ENCODE results near the gene BUD23. TPM values are rescaled to one million over a fixed set of nuclear protein-coding genes. Genes with fewer than 3 reads are reported as not detected.
"Not testable (repeated sequence)": the region's sequence is repeated elsewhere in the genome, so short reads cannot be mapped to it uniquely, and the experiment has no call there.

The BUD23 gene
- polyA plus RNA-seq, 3 donors, result 82.1 to 105 (median 96.3) TPM

DNA sequence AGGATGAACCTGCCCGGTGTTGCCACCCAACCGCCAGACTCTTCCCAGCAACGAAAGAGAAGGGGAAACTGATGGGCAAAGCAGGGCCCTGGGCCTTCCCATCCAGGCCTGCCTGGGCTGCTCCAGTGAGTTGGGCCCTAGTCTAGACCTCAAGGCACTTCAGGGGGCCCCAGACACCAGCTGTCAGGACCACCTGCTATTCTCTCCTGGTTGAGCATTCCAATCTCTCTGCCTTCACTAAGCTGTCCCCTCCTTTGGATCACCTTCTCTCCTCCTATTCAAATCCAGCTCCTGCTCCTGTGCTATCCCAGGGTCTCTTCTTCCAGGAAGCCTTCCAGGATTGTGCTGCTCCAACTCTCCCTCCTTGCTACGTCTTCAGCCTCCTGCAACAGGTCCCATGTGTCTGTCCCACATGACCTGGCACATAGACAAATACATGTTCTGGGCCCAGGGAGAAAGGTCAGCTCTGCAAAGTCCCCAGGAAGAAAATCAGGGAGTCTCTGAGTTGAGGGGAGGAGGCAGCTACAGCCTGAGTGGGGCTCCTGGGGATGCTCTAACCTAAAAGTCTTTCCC is 33.0 kb downstream of the BUD23 start:
- DNase-seq, result no peak

DNA sequence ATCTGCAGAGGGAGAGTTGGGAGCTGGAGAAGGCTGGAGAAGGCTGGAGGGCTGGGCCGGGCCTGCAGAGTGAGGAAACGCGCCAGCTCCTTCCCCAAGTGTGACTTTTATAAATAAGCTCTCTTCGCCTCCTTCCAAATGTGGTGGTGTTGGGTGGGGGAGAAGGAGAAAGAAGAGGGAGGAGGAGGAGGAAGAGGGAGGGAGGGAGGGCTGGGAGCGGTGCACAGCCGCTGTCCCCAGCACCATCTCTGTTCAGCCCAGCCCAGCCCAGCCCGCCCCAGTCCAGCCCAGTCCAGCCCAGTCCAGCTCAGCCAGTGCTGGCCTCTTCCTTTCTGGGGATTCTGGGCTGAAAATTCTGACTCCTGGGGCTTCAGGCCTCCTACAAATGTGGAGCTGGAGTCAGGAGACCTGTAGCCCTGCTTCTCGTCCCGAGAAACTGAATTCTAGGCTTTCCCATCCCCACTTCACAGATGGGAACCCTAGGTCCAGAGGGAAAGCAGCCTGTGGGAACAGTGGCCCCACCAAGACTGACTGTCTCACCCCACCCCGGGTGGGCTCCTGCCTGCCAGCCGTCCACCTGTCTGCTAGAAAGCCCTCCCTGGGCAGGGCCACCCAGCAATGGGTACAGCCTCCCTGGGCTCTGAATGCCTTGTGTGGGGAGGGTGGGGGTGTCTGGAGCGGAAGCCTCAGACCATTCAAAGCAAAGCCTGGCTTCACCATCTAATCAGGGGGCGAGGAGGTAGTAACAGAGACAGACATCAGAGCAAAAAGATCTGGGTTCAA is 33.8 kb downstream of the BUD23 start:
- no peak for DNase-seq

DNA sequence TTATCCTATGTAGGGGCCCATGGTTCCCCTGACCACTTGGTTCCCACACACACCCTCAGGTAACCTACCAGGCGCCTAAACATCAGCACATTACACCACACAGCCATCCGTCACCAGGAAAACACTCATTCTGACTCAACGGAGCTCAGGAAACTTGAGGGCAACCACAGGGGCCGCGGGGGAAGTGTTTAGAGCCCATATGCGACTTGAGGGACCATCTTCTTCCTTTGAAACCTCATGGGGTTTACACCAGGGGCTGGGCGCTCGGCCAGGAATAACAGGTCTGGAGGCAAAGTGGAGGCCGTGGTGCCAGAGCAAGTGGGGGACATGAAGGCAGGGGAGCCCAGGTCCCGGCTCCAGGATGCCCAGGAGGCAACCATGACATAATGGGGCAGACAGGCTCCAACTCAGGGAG is 34.6 kb downstream of the BUD23 start:
- no peak for DNase-seq

DNA sequence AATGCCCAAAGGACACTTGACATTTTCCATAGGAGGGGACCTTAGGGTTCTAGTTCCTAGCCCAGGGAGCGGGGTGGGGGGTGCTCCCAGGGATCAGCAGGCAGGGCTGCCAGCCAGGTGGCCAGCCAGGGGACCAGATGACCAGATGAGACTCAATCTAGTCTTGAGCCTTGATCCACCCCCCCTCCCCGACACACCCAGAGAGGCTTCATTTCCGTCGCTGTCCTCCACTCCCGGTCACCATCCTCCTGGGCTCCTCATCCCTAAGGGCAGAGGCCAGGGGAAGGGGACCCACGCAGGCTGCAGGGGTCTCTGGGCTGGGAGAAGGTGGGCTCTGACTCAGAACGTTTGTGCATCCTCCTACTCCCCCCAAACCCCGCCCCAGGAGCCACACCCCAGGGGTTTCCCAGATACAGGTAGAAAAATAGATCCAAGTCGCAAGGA is 35.1 kb downstream of the BUD23 start:
- DNase-seq, result no peak

DNA sequence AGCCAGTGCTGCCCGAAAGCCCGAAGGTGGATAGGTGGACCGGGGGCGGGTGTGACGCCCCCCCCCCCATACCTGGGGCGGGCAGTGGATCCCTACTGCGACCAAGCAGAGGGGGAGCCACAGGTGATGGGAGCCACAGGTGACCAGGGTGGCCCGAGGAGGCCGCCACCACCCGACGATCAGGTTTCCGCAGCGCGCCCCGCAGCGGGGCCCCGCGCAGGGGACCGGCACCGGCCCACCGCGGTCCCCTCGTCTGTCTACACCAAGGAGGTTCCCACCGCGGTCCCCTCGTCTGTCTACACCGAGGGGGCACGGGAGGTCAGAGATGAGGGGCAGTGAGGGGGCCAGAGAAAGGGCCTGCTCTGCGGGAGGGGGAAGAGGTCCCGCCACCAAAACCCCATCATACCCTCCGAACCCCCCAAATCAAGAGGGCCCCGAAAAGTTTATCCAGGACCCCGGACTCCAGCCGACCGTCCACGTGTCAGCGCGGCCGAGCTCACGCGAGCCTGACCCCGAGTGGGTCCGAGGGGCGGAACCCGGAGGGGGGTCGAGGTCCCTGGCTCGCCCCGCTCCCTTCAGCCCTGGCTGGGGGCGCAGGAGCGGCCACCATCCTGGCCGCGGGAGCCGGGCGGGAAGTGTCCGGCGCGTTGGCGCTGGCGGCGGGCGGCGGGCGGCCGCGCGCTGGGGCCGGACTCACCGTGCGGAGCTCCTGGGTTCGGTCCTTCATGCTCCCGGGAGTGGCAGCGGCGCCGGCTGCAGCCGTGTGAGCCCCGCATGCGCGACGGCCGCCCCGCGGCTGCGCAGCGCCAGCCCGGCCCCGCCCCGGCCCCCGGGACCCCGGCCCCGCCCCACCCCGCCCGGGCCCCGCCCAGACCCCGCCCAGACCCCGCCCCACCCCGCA is 35.8 kb downstream of the BUD23 start, which contains the start of gene STX1A:
Gene STX1A (minus strand): TSS at position 765 of the 901 bp plus-strand sequence. CDS start 38 bp downstream, at position 727.
- no peak for DNase-seq

DNA sequence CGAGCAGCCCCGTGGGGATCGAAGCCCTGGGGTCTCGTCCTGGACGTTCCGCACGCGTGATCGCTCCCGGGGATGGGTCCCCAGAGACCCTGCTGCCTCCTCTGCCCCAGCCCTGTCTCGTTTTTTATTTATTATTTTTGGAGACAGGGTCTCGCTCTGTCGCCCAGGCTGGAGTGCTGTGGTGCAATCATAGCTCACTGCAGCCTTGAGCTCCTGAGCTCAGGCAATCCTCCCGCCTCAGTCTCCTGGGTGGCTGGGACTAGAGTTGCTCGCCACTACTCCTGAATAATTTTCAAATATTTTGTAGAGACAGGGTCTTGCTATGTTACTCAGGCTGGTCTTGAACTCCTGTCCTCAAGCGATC is 36.4 kb downstream of the BUD23 start:
- DNase-seq, result no peak

DNA sequence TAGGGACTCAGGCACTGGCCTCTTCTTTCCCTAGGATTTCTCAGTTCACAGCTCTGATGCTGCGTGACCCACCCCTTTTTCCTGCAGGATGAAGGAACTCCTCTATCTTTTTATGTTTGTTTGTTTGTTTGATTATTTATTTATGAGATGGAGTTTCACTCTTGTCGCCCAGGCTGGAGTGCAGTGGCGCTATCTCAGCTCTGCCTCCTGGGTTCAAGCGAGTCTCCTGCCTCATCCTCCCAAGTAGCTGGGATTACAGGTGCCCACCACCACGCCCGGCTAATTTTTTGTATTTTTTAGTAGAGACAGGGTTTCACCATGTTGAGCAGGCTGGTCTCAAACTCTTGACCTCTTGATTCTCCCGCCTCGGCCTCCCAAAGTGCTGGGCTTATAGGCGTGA is 37.0 kb downstream of the BUD23 start:
- not testable (repeated sequence) for DNase-seq

DNA sequence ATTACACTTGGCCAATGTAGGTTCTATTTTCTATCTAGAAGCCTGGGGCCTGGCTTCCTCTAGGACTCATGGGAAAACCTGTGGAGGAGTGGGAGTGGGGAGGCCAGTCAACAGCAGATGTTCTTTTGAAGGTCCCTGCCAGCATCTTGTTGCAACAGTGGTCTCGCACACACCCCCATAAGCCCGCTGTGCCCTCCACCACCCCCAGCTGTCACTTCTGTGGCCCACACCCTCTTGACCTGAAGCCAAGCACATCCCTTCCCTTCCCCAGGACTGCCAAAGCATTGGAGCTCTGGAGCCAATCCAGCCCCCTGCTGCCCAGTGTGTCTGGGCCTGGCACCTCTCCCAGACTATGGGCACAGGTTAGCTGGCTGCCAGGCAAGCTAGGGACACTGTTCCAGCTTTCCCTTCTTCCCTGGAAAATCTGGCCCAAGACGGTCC is 38.0 kb downstream of the BUD23 start:
- DNase-seq, result no peak

DNA sequence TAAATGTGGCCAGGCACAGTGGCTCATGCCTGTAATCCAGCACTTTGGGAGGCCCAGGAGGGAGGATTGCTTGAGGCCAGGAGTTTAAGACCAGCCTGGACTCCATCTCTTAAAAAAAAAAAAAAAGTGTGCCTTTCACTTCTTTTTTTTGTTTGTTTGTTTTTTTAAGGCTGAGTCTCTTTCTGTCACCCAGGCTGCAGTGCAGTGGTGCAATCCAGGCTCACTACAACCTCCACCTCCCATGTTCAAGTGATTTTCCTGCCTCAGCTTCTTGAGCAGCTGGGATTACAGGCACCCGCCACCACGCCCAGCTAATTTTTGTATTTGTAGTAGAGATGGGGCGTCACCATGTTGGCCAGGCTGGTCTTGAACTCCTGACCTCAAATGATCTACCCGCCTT is 38.8 kb downstream of the BUD23 start:
- not testable (repeated sequence) for DNase-seq

DNA sequence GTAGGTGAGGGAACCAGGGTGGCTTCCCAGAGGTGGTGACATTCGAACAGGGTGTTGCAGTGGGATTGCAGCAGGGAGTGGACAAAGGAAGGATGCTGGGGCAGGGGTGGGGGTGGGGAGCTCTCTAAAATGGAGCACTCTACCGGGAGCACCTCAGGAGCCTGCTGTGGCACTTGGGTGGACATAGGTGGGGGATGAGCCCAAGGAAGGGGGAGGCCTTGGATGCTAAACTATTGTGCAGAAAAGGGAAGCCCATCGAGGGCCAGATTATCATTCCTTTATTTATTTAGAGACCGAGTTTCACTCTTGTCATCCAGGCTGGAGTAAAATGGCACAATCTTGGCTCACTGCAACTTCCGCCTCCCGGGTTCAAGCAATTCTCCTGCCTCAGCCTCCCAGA is 39.4 kb downstream of the BUD23 start:
- no peak for DNase-seq

DNA sequence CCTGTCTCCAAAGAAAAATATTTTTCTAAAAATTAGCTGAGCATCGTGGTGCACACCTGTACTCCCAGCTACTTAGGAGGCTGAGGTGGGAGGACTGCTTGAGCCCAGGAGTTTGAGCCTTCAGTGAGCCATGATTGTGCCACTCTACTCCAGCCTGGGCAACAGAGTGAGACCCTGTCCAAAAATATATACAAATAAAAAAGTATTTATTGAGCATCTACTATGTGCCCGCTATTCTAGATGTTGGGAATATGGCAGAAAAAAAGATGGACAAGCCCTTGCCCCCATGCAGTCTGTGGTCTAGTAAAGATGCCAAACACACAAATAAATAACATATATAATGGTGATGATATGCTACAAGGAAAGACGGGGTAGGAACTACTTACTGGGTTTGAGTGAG is 40.4 kb downstream of the BUD23 start:
- no peak for DNase-seq

DNA sequence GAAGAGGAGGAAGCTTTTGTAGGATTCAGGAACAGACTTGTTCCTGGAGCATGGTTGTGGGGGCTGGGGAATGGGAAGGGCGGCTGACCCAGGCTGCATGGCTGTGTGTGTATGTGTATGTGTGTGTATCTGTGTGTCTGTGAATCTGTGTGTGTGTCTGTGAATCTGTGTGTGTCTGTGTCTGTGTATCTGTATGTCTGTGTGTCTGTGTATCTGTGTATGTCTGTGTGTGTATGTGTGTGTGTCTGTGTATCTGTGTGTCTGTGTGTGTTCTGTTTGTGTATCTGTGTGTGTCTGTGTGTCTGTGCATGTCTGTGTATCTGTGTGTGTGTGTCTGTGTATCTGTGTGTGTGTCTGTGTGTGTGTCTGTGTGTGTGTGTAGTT is 42.7 kb downstream of the BUD23 start:
- DNase-seq, result no peak

DNA sequence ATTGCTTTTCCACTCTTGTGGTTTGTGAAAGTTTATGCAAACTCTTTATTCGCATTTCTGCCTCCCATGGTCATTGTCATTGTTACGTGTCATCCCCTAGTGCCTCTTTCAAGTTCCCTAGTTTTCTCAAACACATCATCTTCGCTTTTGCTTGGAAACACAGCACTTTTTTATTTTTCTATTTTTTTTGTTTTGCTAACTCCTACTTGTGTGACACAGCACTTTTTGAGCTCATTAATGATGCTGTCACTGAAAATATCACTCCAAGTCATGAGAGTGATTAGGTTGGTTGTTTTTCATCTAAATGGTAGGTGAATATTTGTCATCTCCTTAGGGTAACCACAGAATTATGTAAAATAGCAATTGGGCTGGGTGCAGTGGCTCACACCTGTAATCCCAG is 44.6 kb downstream of the BUD23 start:
- DNase-seq, result no peak

DNA sequence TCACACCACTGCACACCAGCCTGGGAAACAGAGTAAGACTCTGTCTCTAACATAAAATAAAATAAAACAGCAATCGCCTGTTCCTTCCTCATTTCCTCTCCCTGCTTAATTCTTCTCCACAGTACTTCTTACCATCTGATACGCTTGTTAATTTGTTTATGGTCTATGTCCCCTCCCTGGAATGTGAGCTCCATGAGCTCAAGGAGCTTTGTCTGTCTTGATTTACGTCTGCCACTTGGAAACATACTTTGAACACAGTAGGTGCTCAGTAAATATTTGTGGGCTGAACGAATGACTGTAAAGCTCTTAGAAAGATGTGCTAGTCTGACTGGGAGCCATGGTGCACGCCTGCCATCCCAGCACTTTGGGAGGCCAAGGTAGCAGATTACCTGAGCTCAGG is 45.2 kb downstream of the BUD23 start:
- DNase-seq, result no peak

DNA sequence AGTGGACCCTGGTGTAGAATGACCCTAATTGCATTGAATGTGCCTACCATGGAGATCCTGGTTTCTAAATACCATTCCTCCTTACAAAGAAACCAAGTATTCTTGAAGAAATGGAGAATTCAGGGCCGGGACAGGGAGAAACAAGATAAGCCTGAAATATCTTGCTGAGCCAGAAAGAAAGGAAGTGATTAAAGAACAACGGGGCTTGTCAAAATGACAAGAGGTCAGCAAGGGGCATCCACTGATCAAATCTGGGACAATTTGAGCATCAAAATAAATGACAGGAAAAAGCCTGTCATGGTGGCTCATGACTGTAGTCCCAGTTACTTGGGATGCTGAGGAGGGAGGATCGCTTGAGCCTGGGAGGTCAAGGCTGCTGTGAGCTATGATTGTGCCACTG is 47.1 kb downstream of the BUD23 start:
- no peak for DNase-seq

DNA sequence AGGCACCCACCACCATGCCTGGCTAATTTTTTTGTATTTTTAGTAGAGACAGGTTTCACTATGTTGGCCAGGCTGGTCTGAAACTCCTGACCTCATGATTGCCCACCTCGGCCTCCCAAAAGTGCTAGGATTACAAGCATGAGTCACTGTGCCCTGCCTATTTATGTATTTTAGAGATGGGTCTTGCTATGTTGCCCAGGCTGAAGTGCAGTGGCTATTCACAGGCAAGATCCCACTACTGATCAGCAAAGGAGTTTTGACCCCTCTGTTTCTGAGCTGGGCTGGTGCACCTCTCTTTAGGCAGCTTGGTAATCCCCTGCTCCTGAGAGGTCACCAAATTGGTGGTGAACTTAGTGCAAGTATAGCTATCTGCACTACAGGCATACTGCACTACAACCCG is 49.0 kb downstream of the BUD23 start:
- no peak for DNase-seq

DNA sequence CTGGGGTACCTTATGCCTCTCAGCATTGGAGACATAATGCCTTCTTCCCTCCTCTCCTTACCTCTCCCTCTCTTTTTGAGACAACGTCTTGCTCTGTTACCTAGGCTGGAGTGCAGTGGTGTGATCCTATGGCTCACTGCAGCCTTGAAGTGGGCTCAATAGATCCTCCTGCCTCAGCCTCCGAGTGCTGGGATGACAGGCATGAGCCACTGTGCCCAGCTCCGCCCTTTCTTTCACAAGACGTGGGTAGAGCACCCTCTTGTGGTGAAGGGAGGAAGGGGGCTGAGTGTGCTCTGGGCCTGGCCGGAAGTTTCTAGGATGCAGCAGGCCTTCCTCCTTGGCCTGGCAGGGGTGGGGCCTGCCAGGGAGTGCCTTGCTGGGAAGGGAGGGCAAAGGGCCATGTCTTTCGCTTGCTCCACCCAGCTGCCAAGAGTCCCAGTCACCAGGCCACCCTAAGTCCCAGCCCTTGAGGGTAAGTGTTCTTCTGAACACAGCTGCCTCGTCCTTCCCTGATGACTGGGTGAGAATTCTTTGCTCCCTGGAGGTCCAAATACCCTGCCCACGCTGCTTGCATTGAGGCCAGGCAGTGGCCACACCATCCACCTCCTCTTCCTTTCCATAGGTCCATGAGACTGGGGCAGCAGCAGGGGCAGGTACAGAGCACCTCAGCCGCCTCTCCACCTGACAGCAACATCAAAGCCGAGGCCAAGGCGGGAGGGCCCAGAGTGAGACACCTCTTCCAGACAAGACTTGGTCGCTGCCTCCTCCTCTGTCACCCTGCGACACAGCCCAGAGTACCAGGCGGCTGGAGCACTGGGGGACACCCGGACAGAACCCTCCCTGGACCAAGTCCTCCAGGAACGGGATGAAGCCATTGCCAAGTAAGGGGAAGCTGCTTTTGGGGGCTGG is 51.5 kb downstream of the BUD23 start:
- DNase-seq, result no peak

DNA sequence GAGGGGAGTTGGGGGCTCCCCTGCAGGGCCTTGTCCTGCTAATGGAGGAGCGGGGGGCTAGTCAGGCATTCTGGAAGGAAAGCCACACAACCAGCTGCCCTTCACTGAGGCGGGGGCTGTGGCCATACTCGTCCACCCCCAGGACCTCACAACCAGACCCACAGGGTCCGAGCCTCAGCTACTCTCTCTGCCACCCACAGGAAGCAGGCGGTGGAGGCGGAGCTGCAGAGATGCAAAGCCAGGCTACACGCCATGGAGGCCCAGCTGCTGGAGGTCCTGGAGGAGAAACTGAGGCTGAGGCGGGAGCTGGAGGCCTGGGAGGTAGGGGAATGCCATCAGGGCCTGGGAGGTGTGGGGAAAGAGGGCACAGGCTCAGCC is 52.1 kb downstream of the BUD23 start:
- no peak for DNase-seq

DNA sequence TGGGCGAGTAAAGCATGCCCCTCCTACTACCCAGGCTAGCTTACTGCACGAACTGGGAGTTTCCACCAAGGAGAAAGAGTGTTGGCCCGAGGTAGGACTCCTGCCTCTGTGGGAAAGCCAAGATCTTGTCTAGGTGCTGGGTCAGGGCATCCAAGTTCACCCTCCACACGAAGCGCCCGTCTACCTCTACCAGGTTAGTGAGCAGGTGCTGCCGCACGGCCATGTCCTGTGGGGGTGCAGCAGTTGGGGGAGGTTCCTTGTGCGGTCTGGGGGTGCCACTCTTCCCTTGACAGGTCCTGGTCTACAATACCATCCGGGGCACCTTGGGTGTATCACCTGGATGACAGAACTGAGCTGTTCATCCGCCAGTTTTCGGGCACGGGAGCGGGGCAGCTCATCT is 53.5 kb downstream of the BUD23 start:
- DNase-seq, result no peak

DNA sequence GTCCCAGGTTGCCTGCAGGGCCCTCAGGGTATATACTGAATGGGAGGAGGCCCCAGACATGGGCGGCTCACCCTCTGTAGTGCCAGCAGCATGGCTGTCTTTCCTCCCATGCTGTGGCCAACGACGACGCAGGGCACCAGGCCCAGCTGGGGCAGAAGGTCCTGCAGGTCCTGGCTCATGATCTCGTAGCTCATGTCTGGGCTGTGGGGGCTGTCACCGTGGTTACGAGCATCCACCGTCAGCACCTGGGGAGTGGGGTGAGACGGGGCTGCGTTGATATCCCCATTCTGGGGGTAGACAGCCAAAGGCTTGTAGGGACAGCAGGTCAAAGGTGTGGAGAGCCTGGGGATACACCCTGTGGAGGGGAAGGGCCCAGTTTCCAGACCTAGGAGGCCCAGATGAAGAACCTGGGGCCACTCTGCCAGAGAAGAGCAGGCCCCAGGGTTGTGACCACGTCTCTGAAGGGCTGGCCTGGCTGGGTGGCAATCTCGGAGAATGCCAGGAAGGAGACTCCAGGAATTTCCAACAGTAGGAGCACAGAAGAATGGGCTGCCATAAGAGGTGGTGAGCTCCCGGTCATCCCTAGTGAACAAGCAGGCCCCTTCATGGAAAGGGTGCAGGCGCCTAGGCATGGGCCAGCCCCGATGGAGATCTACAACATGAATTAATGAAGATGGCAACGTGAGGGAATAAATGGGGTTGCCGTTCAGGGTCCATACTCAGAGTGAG is 54.3 kb downstream of the BUD23 start:
- no peak for DNase-seq

DNA sequence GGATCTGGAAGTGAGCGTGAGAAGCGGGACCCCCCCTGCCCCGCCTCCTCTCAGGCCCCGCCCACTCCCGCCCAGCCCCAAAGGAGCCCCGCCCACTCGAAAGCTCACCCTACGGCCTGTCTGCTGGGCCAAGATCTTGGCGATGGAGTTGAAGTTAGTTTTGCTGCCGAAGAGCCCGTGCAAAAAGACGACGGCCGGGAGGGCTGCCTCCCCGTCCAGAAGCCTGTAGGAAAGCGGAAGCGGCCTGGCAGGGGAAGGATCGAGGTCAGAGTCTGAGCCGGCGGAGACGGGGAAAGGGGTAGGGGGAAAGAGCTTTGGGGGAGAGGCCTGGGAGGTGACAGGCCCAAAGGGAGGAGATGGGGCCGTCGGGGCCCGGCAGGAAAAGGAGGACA is 54.8 kb downstream of the BUD23 start:
- DNase-seq, result no peak
